Subcutaneous adipose tissue (tissue), 4 donors: Measurements from ENCODE around the gene GAGE1. TPM values are rescaled to one million over a fixed set of nuclear protein-coding genes. Genes with fewer than 3 reads are reported as not detected.

Experiments used
- CTCF ChIP-seq: fragments of 450-650 bp; IDR thresholded peaks from one replicate; pipeline ENCODE4 v1.5.1; 2016; ENCODE audit warnings: low read depth, mild to moderate bottlenecking, control low read depth, antibody characterized with exemption, moderate library complexity
- total RNA-seq, 4 donors: library from RNA; depleted of rRNA; stranded (reverse); fragments of >200 nt; gene quantifications; one replicate each; pipeline ENCODE4 v1.1.0, GENCODE V29; 2016

GAGE1 gene
- total RNA-seq, 4 donors from 2014 or later: not detected

- TF ChIP-seq CTCF: no peak
Observed at GRCh38 chrX:49618574-49618973, 19.8 kb downstream of the GAGE1 start.

GRCh38 chrX:49627086-49627777, 28.4 kb downstream of the GAGE1 start:
- TF ChIP-seq CTCF: no peak

- no peak for TF ChIP-seq CTCF
Observed at GRCh38 chrX:49644991-49645637, 46.3 kb downstream of the GAGE1 start.

- no peak for TF ChIP-seq CTCF
Observed at GRCh38 chrX:49656533-49656932, 57.7 kb downstream of the GAGE1 start.

Other genes starting within 250 kb of the GAGE1 start
- not detected for gene GAGE12C, start 66.8 kb upstream of the GAGE1 start, total RNA-seq
- not detected for gene GAGE12D, start 57.3 kb upstream of the GAGE1 start, total RNA-seq
- gene GAGE12E, start 47.7 kb upstream of the GAGE1 start, total RNA-seq: not detected
- gene GAGE12F, start 38.2 kb upstream of the GAGE1 start, total RNA-seq: not detected
- gene GAGE12G, start 28.6 kb upstream of the GAGE1 start, total RNA-seq: not detected
- gene GAGE12H, start 19.1 kb upstream of the GAGE1 start, total RNA-seq: not detected
- gene GAGE2A, start 9.5 kb upstream of the GAGE1 start, total RNA-seq: not detected
- gene PAGE1, start 97.0 kb downstream of the GAGE1 start, total RNA-seq: 1 to 10 TPM in 1 of 4 donors, not detected in 3; 1.9 TPM
- gene PAGE4, start 230.3 kb downstream of the GAGE1 start, total RNA-seq: not detected